Stomach (tissue), 9 donors: ENCODE measurements around the gene DIAPH2. TPM values are rescaled to one million over a fixed set of nuclear protein-coding genes. Genes with fewer than 3 reads are reported as not detected.

Source experiments
- DNase-seq, 2 donors: peaks; one replicate each; pipeline versions ENCODE4 v3.0.0 to v3.0.0-alpha.2; 2013 to 2019
- H3K27ac ChIP-seq, 5 donors: fragments of 200-600 bp in 4 of 5; sonication (generic) in 4 of 5; one replicate each; pipeline ENCODE4 v1.5.1; 2013 to 2019; ENCODE audit warnings: mild to moderate bottlenecking in 1 of 5, moderate library complexity in 1 of 5
- H3K27me3 ChIP-seq, 3 donors: fragments of 200-600 bp; sonication (generic); one replicate each; pipeline ENCODE4 v1.5.1; 2017 to 2019; ENCODE audit warnings: mixed run types in 1 of 3
- H3K36me3 ChIP-seq, 4 donors: fragments of 200-600 bp; sonication (generic); 1 replicate in 3 of 4; 2 replicates in 1 of 4; pipeline ENCODE4 v1.5.1; 2016 to 2019
- H3K4me1 ChIP-seq, 4 donors: fragments of 200-600 bp; sonication (generic); one replicate each; pipeline ENCODE4 v1.5.1; 2016 to 2019
- H3K4me3 ChIP-seq, 4 donors: fragments of 200-600 bp; sonication (generic) in 3 of 4; one replicate each; pipeline ENCODE4 v1.5.1; 2016 to 2019; ENCODE audit warnings: mild to moderate bottlenecking in 1 of 4
- H3K9me3 ChIP-seq, 4 donors: fragments of 200-600 bp; sonication (generic); one replicate each; pipeline ENCODE4 v1.5.1; 2016 to 2019
- CTCF ChIP-seq, 7 experiments: fragments of 450-650 bp in 4 of 7; fragments of 200-600 bp in 3 of 7; sonication (generic) in 3 of 7; IDR thresholded peaks; one replicate each; pipeline ENCODE4 v1.5.1; 2016 to 2019; ENCODE audit warnings: antibody characterized with exemption in 7 of 7, control low read depth in 2 of 7, mild to moderate bottlenecking in 1 of 7
- EP300 ChIP-seq: sonication (generic); formaldehyde crosslinking; IDR thresholded peaks from one replicate; pipeline ENCODE4 v1.6.1; 2017; ENCODE audit warnings: antibody characterized with exemption
- POLR2A ChIP-seq, 4 donors: fragments of 450-650 bp; IDR thresholded peaks; one replicate each; pipeline ENCODE4 v1.6.1; 2016; ENCODE audit warnings: antibody characterized with exemption in 4 of 4, control low read depth in 2 of 4, mild to moderate bottlenecking in 1 of 4, moderate library complexity in 1 of 4
- POLR2AphosphoS5 ChIP-seq, 3 donors: sonication (generic); formaldehyde crosslinking; IDR thresholded peaks; one replicate each; pipeline ENCODE4 v1.6.1; 2016; ENCODE audit warnings: antibody characterized with exemption in 3 of 3
- WGBS, 5 donors: extraction: QIAGEN DNeasy Blood & Tissue Kit in 3 of 5; methylation state at CpG; one replicate each; pipeline versions ENCODE4 v1.1.5 to v1.1.7; 2013 to 2018; 5-methylcytosine and 5-hydroxymethylcytosine counted together
- intact Hi-C: fragments of 100-400 bp; cut with DNase I; formaldehyde crosslinking; loops from one replicate; pipeline ENCODE4 v1.15.1; 2023; ENCODE audit warnings: low total_unique reads
- polyA plus RNA-seq, 3 donors: library from polyadenylated mRNA; stranded (reverse); fragments of 200-250 nt; gene quantifications; one replicate each; pipeline ENCODE4 v1.2.3, GENCODE V29; 2013
- total RNA-seq, 5 donors: library from RNA; depleted of rRNA; stranded (reverse); fragments of >200 nt; gene quantifications; one replicate each; pipeline versions ENCODE4 v1.1.0 to v1.2.3, GENCODE V29; 2014 to 2016
- donor health status: healthy with polysubstance abuse.
- donor health status: Bipolar disorder and iron deficiency.
- donor health status: healthy.

DIAPH2 gene
- total and polyA plus RNA-seq, 8 donors = 5.2 to 52.5 (median 27.3) TPM

- intact Hi-C loops = no loop called here
- TF ChIP-seq EP300 (no peak), CTCF (IDR thresholded peaks at IDR 0.05) (no peak), POLR2A (IDR thresholded peaks at IDR 0.05) (no peak), POLR2AphosphoS5 (IDR thresholded peaks at IDR 0.05) (no peak)
- DNase-seq = no peak
- peaks cover 0 to 19% (median 16%) of the 10 kb centered on the region in 4 donors for H3K9me3 ChIP-seq
- 81 to 98% (median 92%) methylated on average over 3 of the region's 3 CpGs for WGBS, 5 donors
- no peaks in the 10 kb centered on the region for H3K4me1 ChIP-seq
- no peak overlapping the region for H3K4me3 ChIP-seq
- no peaks in the 10 kb centered on the region for H3K36me3 ChIP-seq
- no peak overlapping the region for H3K27ac ChIP-seq
- no peaks in the 10 kb centered on the region for H3K27me3 ChIP-seq
These were observed 847.2 kb downstream of the DIAPH2 start for GRCh38 chrX:97531825-97532224.

GRCh38 chrX:97538745-97539144 lies 854.1 kb downstream of the DIAPH2 start:
- TF ChIP-seq EP300 (no peak), POLR2AphosphoS5 (IDR thresholded peaks at IDR 0.05) (no peak), POLR2A (IDR thresholded peaks at IDR 0.05) (no peak), CTCF (IDR thresholded peaks at IDR 0.05) (no peak)
- 68 to 90% (median 87%) methylated on average over 3 of the region's 3 CpGs for WGBS, 5 donors
- DNase-seq = no peak
- no peak overlapping the region for H3K4me3 ChIP-seq
- H3K27ac ChIP-seq = no peak overlapping the region
- H3K36me3 ChIP-seq = no peaks in the 10 kb centered on the region
- intact Hi-C loops = no loop called here
- no peaks in the 10 kb centered on the region for H3K27me3 ChIP-seq
- no peaks in the 10 kb centered on the region for H3K4me1 ChIP-seq
- no peaks in the 10 kb centered on the region for H3K9me3 ChIP-seq

- intact Hi-C loops = no loop called here
- Histone ChIP-seq H3K27me3 (no peaks in the 10 kb centered on the region), H3K36me3 (no peaks in the 10 kb centered on the region), H3K9me3 (no peaks in the 10 kb centered on the region), H3K27ac (no peak overlapping the region), H3K4me3 (no peak overlapping the region), H3K4me1 (no peaks in the 10 kb centered on the region)
- 22 to 38% (median 32%) methylated on average over 2 of the region's 2 CpGs for WGBS, 5 donors
- DNase-seq = no peak
- TF ChIP-seq CTCF (IDR thresholded peaks at IDR 0.05) (no peak), POLR2A (IDR thresholded peaks at IDR 0.05) (no peak), EP300 (no peak), POLR2AphosphoS5 (IDR thresholded peaks at IDR 0.05) (no peak)
These were observed 855.4 kb downstream of the DIAPH2 start for GRCh38 chrX:97539970-97540519.

GRCh38 chrX:97547877-97548578 lies 863.4 kb downstream of the DIAPH2 start:
- DNase-seq = no peak
- WGBS, 5 donors = 56 to 79% (median 69%) methylated on average over 3 of the region's 3 CpGs
- no peak overlapping the region for H3K27ac ChIP-seq

More at GRCh38 chrX:97547877-97548578, 863.4 kb downstream of the DIAPH2 start:
- TF ChIP-seq CTCF (IDR thresholded peaks at IDR 0.05) (no peak), POLR2A (IDR thresholded peaks at IDR 0.05) (no peak), POLR2AphosphoS5 (IDR thresholded peaks at IDR 0.05) (no peak), EP300 (no peak)
- no peaks in the 10 kb centered on the region for H3K9me3 ChIP-seq
- intact Hi-C loops = no loop called here
- no peaks in the 10 kb centered on the region for H3K4me1 ChIP-seq
- no peaks in the 10 kb centered on the region for H3K36me3 ChIP-seq
- H3K27me3 ChIP-seq = no peaks in the 10 kb centered on the region
- H3K4me3 ChIP-seq = no peak overlapping the region
